ENCODE results near the gene SPAM1.
"Not testable (repeated sequence)": the region's sequence is repeated elsewhere in the genome, so short reads cannot be mapped to it uniquely, and the experiment has no call there.

Gene SPAM1

DNA sequence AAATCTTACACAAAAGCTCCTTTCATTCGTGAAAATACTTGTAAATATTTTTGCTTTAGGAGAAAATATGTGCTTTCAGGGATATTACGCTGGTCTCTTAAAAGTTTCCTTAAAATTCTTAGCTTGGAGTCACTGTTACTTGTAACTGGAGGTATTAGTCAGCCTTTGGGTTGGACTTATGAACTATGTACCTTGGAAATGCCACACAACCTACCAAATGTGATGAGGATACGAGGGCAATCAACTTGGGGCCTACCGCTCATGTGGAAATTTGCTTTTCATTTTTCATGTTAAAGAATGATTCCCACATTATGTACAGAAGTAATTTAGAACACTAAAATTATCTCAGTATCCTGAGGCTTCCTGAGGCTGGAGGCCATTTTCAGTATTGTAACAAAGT is 23.1 kb downstream of the SPAM1 start:
- DNase-seq (ENCODE audit: low spot score), result no peak

DNA sequence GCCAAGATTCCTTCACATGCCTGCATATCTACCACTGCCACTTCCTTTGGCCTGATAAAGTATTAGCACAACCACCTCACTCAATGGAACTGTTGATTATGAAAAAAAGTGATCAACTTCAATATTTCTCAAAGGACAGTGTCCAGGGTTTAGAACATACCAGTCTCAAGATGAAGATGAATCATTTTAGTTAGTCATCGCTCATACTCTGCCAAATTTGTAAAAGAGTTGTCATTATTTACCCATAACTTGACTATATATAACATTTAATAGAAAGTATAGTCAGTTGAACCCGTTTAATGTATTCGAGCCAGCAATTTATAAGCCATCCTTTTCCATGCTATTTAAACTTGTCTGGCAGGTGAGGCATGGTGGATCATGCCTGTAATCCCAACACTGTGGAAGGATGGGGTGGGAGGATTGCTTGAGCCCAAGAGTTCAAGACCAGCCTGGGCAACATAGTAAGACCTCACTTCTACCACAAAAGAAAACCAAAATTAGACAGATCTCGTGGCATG is 33.2 kb downstream of the SPAM1 start:
- no peak for DNase-seq (ENCODE audit: low spot score)

DNA sequence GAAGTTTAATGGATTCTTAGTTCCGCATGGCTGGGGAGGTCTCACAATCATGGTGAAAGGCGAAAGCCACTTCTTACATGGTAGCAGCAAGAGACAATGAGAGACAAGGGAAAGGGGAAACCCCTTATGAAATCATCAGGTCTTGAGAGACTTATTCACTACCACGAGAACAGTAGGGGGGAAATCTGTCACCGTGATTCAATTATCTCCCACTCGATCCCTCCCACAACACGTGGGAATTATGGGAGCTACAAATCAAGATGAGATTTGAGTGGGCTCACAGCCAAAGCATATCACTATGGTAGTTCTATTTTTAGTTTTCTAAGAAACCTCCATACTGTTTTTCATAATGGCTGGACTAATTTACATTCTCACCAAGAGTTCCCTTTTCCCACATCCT is 36.7 kb downstream of the SPAM1 start:
- no peak for DNase-seq (ENCODE audit: low spot score)

DNA sequence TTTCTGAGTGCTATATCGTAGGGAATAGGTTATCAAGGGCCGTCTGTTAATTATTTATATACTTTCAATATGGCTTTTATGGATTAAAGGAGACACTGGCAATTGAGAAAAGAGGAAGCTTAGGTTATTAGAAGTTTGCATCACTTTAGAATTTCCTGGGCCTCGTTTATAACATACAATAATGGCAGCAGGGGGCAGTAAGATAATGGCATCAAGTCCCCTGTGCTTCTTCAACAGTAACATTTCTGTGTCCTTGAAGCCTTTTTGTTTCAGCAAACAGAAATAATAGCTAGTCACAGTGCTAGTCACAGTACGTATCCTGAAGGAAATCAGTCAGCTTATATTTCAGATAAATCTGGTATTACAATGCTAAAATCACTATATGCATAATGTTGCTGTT is 41.9 kb downstream of the SPAM1 start:
- no peak for DNase-seq (ENCODE audit: low spot score)

DNA sequence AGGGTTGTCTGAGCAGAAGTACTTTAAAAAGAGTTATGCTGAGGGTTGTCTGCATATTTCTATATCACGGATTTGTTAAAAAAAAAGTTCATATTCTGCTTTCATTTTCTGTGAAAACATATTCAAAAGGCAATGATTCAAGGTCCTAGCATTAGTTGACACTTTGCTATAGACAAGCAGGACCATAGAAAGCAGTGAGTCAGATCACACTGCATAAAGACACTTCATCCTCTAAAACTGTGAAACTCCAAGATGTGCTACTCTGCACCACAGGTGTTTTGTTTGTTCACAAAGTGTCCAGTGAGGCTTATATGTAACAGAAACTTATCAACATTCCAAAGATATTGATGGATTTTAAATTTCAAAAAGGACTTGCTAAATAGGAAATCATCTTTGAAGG is 47.0 kb downstream of the SPAM1 start:
- no peak for DNase-seq (ENCODE audit: low spot score)

- DNase-seq (ENCODE audit: low spot score), result no peak
Observed at GRCh38 chr7:123972831-123973230, 47.8 kb downstream of the SPAM1 start.

DNA sequence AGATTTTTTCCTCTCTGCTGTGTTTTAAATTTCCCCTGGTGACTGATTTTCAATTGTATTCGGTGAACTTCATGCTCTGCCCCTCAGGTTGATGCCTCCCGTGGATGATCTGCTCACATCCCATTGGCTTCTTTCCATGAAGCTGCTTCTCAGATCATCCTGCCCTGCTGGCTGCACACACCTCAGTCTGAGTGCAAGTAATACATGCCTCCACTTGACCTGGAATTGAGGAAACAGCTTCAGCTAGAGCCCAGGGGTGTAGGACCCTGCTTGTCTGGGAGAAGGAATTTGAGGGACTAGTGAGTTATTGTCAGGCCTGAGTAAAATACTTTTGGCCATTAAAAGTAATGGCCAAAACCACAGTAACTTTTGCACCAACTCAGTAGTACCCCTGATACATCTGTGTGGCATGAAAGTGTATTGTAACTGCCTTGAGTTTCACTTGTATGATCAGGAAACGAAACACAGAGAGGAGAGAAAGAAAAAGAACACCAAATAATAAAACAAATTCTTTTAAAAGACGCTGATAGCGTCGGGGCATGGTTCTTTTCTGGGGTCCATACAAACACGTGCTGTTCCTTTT is 49.4 kb downstream of the SPAM1 start:
- DNase-seq (ENCODE audit: low spot score), result no peak

- DNase-seq (ENCODE audit: low spot score), result no peak
Observed at GRCh38 chr7:123975084-123975483, 50.0 kb downstream of the SPAM1 start.

GRCh38 chr7:123977081-123977480 is 52.0 kb downstream of the SPAM1 start:
- no peak for DNase-seq (ENCODE audit: low spot score)

DNA sequence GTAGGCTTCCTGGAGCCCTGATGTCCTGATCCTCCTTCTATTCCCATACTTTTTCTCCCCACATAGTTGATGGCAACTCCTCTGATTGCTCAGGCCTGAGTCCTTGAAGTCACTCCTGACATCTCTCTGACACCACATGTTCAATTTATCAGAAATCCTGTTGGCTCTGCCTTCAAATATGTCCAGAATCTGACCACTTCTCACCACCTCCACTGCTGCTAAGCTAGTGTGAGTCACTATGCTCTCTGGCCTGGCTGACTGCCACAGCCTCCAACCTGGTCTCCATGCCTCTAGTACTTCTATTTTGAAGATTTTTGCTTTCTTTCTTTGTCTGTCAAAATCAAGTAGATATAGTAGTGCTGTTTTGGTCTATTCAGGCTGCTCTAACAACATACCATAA is 54.8 kb downstream of the SPAM1 start:
- no peak for DNase-seq (ENCODE audit: low spot score)

- DNase-seq (ENCODE audit: low spot score), result no peak
Observed at GRCh38 chr7:123987445-123987844, 62.4 kb downstream of the SPAM1 start.

DNA sequence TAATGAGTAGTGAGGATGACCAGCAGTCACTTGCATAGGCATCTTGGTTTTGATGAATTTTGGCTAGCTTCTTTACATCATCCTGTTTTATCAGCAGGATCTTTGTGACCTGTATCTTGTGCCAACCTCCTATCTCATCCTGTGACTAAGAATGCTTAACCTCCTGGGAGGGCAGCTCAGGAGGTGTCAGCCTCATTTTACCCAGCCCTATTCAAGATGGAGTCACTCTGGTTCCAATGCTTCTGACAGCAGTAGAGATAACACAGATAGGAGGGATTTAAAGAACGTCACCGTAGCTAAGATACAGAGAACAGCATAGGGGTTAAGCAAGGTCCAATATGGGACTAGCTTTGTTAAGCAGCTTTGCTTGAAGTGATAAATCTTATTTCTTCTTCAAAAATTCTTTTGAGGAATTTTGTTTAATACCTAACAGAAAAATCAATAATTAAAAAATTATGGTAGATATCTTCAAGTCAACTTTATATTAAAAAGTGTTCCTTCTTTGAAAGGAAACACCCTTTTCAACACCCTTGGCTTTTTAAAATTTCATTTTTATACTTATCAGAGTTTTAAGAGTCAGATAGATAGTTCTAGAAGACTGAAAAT is 68.0 kb downstream of the SPAM1 start:
- DNase-seq (ENCODE audit: low spot score), result no peak

DNA sequence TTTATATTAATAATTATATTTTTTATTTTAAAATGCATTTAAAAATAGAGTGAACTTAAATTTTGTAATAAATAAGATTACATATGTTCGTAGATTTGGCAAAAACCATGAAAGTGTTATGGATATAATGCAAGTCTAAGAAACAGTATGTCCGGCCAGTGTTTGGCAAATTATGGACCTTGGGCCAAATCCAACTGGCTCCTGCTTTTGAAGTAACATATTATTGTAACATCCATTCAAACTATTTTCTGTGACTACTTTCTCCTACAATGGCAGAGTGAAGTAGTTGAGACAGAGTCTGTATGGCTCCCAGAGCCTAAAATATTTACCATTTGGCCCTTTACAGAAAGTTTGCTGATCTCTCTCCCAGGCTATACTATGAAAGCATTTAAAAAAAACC is 69.0 kb downstream of the SPAM1 start:
- no peak for DNase-seq (ENCODE audit: low spot score)

DNA sequence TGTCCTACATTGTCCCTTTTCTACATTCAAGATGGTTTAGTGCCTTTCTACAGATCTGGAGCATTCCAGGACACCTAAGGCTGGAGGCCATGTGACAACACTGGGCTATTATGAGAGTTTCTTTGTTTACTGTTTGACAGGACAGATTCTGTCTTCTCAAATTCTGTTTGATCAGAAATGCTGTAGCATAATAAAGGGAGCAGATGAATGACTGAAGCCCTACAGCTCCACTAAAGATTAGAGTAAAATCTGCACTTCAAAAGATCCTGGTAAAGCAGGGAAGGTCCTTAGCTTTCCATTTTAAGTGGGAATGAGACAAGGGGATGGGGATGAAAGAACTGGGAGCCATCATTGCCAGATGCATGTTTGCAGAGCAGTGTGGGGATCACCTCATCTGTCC is 69.4 kb downstream of the SPAM1 start:
- DNase-seq (ENCODE audit: low spot score), result no peak

DNA sequence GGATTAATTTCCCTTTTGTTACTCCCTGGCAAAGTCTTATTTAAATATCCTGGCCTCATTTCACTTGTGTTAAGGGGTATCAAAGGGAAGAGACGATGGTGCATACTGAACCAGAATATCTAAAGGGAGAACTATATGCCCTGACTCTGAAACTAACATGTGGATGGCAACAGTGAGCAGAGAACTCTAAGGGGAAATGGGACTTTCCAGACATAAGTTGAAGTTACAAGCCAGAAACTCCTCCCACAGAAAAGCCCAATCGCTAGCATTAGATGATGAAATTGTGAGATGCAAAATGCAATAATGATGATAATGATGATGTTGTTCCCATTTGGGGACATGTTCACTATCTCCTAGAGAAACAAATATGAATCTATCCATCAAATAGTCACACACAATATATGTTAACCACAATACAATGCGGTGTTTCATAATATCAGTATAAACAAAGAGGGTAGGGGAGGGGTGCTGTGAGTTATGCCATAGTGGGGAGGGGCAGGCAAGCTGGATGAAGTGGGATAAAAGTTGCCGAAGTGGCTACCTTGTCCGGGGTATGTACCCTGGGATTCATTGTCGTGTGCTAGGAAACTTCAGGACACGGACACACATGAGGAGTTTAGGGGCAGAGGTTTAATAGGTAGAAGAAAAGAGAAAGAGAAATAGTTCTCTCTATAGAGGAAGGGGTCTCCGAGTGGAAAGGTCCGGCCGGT is 70.7 kb downstream of the SPAM1 start:
- DNase-seq (ENCODE audit: low spot score), result no peak

DNA sequence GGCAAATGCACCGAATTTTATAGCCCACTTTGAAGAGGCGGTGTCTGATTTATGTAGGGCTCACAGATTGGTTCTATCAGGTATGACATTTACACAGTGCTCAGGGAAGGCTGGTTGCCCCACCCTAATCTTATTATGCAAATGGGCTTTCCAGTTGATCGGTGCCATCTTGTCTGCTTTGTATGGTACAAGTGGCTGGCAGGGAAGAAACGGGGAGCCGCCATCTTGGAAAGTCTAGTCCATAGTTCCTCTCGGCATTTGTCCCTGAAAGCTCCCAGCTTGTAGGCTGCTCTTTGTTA is 71.2 kb downstream of the SPAM1 start:
- no peak for DNase-seq (ENCODE audit: low spot score)

GRCh38 chr7:123998921-123999320 is 73.9 kb downstream of the SPAM1 start:
- no peak for DNase-seq (ENCODE audit: low spot score)

DNA sequence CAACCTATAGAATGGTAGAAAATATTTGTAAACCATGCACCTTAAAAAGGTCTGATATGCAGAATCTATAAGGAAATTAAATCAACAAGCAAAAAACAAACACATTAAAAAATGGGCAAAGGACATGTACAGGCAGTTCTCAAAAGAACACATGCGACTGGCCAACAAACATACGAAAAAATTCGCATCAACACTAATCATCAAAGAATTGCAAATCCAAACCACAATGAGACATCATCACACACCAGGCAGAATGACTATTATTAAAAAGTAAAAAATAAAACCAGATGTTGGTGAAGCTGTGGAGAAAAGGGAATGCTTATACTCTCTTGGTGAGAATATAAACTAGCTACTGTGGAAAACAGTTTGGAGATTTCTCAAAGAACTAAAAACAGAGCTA is 74.7 kb downstream of the SPAM1 start:
- DNase-seq (ENCODE audit: low spot score), result no peak

DNA sequence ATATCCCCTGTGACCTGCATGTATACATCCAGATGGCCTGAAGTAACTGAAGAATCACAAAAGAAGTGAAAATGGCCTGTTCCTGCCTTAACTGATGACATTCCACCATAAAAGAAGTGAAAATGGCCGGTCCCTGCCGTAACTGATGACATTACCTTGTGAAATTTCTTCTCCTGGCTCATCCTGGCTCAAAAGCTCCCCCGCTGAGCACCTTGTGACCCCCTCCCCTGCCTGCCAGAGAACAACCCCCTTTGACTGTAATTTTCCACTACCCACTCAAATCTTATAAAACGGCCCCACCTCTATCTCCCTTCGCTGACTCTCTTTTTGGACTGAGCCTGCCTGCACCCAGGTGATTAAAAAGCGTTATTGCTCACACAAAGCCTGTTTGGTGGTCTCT is 83.3 kb downstream of the SPAM1 start:
- not testable (repeated sequence) for DNase-seq (ENCODE audit: low spot score)

DNA sequence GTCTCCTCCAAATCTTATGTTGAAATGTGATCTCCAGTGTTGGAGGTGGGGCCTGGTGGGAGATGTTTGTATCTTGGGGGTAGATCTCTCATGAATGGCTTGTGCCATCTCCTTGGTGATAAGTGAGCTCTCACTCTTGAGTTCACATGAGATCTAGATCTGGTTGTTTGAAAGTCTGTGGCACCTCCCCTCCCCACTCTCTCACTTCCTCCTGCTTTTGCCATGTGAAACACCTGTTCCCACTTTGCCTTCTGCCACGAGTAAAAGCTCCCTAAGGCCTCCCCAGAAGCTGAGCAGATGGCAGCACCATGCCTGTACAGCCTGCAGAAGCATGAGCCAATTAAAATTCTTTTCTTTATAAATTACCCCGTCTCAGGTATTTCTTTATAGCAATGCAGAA is 84.3 kb downstream of the SPAM1 start:
- DNase-seq (ENCODE audit: low spot score), result no peak
